HFF-Myc (cell line): ENCODE data around the gene EVA1C.
"Not testable (repeated sequence)": the region's sequence is repeated elsewhere in the genome, so short reads cannot be mapped to it uniquely, and the experiment has no call there.

Experiments
- DNase-seq: peaks from one replicate; pipeline ENCODE4 v3.0.0-alpha.2; 2011; ENCODE audit warnings: low read depth; ENCODE audit errors: extremely low read depth
- H3K4me3 ChIP-seq: replicated peaks from 2 replicates; pipeline ENCODE4 v1.5.1; 2011; ENCODE audit warnings: low read depth, mild to moderate bottlenecking, control low read depth, low read length
- TF ChIP-seq, protein P1 (sequence below): IDR thresholded peaks from 2 replicates; pipeline ENCODE4 v1.5.1; 2012; ENCODE audit warnings: mild to moderate bottlenecking, low read depth, low read length, control low read depth; ENCODE audit errors: missing control alignments

EVA1C gene

DNA sequence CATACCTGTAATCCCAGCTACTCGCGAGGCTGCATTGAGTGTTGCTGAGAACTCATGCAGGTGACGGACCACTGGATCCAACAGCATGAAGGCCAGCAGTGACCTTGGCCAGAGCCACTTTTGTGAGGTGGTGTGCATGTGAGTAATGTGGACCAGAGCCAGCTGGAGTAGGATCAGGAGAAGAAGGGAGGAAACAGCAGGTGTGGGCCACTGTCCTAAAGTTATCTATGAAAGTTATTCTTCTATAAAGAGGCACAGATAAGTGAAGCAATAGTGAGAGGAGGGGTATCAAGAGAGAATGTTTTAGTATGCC is 125.0 kb downstream of the EVA1C start:
- no peak for DNase-seq
- H3K4me3 ChIP-seq = no peak overlapping the region
- TF ChIP-seq, protein P1, sequence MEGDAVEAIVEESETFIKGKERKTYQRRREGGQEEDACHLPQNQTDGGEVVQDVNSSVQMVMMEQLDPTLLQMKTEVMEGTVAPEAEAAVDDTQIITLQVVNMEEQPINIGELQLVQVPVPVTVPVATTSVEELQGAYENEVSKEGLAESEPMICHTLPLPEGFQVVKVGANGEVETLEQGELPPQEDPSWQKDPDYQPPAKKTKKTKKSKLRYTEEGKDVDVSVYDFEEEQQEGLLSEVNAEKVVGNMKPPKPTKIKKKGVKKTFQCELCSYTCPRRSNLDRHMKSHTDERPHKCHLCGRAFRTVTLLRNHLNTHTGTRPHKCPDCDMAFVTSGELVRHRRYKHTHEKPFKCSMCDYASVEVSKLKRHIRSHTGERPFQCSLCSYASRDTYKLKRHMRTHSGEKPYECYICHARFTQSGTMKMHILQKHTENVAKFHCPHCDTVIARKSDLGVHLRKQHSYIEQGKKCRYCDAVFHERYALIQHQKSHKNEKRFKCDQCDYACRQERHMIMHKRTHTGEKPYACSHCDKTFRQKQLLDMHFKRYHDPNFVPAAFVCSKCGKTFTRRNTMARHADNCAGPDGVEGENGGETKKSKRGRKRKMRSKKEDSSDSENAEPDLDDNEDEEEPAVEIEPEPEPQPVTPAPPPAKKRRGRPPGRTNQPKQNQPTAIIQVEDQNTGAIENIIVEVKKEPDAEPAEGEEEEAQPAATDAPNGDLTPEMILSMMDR = no peak

DNA sequence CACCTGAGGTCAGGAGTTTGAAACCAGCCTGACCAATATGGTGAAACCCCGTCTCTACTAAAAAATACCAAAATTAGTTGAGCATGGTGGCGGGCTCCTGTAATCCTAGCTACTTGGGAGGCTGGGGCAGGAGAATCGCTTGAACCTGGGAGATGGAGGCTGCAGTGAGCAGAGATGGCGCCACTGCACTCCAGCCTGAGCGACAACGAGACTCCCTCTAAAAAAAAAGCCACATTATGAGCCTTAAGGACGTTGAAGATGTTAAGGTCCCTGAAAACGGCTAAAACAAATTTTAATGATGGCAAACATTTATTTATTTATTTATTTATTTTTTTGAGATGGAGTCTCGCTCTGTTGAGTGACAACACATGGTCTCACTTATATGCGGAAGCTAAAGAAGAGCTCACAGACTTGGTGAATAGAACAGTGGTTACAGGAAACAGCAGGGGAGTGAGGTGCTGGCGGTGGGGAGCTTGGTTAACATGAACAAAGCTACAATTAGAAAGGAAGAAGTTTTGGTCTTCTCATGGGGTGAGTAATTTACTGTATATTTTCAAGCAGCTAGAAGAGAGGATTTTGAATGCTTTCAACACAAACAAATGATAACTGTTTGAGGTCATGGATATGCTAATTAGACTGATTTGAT is 125.8 kb downstream of the EVA1C start:
- TF ChIP-seq, protein P1 = no peak
- no peak overlapping the region for H3K4me3 ChIP-seq
- no peak for DNase-seq

DNA sequence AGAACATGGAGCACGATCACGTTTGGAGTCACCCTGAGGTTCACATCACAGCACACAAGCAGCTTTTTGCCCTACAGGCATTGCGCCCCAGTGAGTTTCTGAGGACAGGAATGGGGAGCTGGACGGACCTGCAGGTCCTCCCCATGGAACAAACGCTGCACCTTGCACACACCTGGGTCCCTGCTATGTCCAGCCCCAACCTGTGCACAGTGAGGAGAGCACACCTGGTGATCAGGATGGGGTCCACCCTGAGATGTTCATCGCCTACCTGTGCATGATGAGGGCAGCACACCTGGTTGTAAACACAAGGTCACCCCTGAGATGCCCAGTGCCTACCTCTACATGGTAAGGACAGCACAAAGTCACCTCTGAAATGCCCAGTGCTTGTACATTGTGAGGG is 126.9 kb downstream of the EVA1C start:
- TF ChIP-seq, protein P1 = no peak
- no peak overlapping the region for H3K4me3 ChIP-seq
- no peak for DNase-seq

DNA sequence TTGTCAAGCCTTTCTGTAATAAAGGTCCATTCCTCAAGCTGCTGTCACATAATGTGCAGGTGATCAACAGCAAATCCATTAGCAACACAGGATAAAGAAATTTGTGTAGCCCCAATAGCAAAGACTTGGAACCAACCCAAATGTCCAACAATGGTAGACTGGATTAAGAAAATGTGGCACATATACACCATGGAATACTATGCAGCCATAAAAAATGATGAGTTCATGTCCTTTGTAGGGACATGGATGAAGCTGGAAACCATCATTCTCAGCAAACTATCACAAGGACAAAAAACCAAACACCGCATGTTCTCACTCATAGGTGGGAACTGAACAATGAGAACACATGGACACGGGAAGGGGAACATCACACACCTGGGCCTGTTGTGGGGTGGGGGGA is 130.6 kb downstream of the EVA1C start:
- not testable (repeated sequence) for DNase-seq, H3K4me3 ChIP-seq

DNA sequence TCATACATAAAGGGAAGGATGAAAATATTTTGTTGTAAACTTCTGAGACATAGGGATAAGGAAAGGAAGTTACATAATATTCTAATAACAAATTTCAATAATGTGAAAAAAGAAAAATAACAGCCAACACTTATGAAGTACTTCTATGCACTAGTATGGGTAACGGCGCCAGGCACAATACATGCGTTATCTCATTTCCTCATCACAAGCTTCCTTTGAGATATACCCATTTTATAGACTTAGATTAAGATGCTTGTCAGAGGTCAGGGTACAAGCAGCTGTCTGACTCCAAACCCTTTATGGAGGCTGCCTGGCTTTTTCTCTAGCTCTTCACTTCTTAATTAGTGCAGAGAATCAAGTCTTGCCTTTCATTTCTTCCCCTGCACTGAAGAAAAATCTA is 131.5 kb downstream of the EVA1C start:
- TF ChIP-seq, protein P1 = no peak
- no peak overlapping the region for H3K4me3 ChIP-seq
- DNase-seq = no peak

DNA sequence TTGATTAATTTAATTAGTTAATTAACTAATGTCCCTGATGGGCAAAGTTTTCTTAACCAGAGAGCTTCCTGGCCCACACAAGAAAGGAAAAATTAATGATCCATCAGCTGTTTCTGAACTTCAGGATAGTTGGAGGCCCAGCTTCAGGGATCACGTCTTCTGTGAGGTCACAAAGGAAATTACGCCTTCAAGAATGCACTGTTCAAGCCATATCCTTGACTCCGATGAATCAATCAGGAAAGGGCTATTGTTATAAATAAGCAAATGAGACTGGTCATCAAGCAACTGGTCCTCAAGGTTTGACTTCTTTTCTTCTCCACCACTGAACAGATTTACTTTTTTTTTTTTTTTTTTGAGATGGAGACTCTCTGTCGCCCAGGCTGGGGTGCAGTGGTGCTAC is 132.2 kb downstream of the EVA1C start:
- no peak overlapping the region for H3K4me3 ChIP-seq
- no peak for DNase-seq
- TF ChIP-seq, protein P1 = no peak

DNA sequence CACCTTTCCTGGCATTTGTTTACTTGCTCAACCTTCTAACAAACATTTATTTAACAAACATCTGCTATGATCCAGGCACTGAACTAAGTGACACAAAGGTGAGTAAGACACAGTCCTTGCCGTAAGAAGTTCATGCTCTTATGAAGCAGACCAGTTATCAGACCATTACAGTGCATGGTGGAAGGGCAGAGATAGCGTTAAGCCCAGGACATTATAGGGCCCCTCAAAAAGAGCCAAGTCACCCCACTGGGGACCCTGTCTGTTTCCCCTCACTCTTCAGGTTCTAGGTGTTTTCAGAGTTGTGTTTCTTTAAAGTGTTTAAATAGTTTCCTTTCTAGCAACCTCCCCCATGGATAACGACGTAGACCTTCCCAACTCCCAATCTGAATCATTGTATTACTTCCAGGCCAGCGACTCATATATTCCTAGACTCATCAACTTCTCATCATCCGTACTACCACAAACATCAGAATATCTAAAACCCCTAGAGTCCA is 133.5 kb downstream of the EVA1C start:
- TF ChIP-seq, protein P1 = no peak
- DNase-seq = no peak
- H3K4me3 ChIP-seq = no peak overlapping the region
